ENCODE measurements around the gene WAC. TPM values are rescaled to one million over a fixed set of nuclear protein-coding genes. Genes with fewer than 3 reads are reported as not detected.

Gene WAC
- total and polyA plus RNA-seq, 9 of the 15 experiments (the other 6 are each of a cell fraction or from before 2014, with no cell fraction given) = 24.8 to 123 (median 78.2) TPM

DNA sequence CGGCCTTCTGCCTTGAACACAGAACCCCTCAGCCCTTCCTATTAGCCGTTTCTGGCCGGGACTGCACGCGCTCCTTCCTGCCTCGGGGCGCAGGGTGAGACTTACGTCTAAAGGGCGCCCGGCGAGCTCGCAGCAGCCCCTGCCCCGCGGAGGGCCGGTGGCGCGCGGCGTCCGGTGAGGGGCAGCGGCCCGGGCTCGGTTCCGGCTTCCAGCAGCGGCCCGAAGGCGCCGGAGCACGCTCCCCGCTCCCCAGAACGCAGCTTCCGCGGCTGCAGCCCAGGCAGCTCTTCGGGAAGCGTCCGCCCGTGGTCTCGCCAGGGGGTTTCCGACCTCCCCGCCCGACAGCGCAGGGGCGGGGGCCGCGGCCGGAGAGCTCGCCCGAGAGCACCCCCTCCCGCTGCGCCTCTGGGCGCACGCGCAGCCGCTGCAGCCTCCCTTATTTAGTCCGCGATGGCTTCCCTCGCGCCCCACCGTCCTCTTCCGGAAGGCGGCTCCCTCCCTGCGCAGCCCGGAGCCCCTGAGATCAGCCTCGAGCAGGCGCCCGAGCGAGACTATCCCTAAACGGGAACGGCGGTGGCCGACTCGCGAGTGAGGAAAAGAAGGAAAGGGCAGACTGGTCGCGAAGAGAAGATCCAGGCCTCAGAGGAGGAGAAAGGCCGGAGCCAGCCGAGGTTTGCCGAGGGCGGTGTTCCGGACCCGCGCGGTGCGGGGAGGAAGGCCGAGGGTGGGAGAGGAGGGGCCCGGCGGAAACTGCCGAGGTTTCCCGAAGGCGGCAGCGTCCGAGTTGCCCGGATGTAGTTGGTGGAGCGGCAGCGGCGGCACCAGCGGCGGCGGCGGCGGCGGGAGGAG lies at the start of gene WAC (continued):
- TF ChIP-seq ZC3H11A (IDR thresholded peaks at IDR 0.05; ENCODE audit: low read depth, low read length) (no peak), ZNF431 (CRISPR knock-in tag; IDR thresholded peaks at IDR 0.05) (peak; percentile 60; the same call in 1 of the 2 replicates), ZNF717 (CRISPR knock-in tag; IDR thresholded peaks at IDR 0.05) (no peak), TAF7 (tag; IDR thresholded peaks at IDR 0.05) (peak; percentile 95), OTX1 (CRISPR knock-in tag; IDR thresholded peaks at IDR 0.05) (0 out of 2 replicates have a peak, but pooled peaks have one; percentile 4), NFRKB (IDR thresholded peaks at IDR 0.05; ENCODE audit: low read depth) (peak; percentile 87), HDAC2 (IDR thresholded peaks at IDR 0.05) (peak; percentile 73; the same call in 1 of the 2 replicates), TBL1XR1 (IDR thresholded peaks at IDR 0.05; ENCODE audit: low read length in 2 of 2) (peak in 1 of 2 experiments; percentile 7; a peak in 1 of 4 replicates), NFXL1 (CRISPR knock-in tag; IDR thresholded peaks at IDR 0.05) (no peak), RAD21 (CRISPR knock-in tag; conservative IDR thresholded peaks at IDR 0.05 in 1 of 2, IDR thresholded peaks at IDR 0.05 in 1 of 2) (no peak), MAFK (IDR thresholded peaks at IDR 0.05; ENCODE audit: low read length) (no peak), POLR2B (IDR thresholded peaks at IDR 0.05; ENCODE audit: low read depth, partially characterized antibody) (peak; percentile 96), ZBTB17 (CRISPR knock-in tag; IDR thresholded peaks at IDR 0.05) (no peak), ZBED1 (IDR thresholded peaks at IDR 0.05) (0 out of 2 replicates have a peak, but pooled peaks have one; percentile 40), EP300 (IDR thresholded peaks at IDR 0.05; ENCODE audit: low read length) (no peak), ZNF217 (CRISPR knock-in tag; IDR thresholded peaks at IDR 0.05) (no peak), ZNF197 (CRISPR knock-in tag; IDR thresholded peaks at IDR 0.05; ENCODE audit: low read depth) (no peak), HNRNPLL (IDR thresholded peaks at IDR 0.05; ENCODE audit: low read depth, low read length, poor library complexity, severe bottlenecking) (peak; percentile 46), ZNF23 (CRISPR knock-in tag; IDR thresholded peaks at IDR 0.05) (no peak)
- TF ChIP-seq, protein P1, sequence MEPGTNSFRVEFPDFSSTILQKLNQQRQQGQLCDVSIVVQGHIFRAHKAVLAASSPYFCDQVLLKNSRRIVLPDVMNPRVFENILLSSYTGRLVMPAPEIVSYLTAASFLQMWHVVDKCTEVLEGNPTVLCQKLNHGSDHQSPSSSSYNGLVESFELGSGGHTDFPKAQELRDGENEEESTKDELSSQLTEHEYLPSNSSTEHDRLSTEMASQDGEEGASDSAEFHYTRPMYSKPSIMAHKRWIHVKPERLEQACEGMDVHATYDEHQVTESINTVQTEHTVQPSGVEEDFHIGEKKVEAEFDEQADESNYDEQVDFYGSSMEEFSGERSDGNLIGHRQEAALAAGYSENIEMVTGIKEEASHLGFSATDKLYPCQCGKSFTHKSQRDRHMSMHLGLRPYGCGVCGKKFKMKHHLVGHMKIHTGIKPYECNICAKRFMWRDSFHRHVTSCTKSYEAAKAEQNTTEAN (CRISPR knock-in tag; IDR thresholded peaks at IDR 0.05) = peak; percentile 73; the same call in 1 of the 2 replicates
- TF ChIP-seq, protein P2, sequence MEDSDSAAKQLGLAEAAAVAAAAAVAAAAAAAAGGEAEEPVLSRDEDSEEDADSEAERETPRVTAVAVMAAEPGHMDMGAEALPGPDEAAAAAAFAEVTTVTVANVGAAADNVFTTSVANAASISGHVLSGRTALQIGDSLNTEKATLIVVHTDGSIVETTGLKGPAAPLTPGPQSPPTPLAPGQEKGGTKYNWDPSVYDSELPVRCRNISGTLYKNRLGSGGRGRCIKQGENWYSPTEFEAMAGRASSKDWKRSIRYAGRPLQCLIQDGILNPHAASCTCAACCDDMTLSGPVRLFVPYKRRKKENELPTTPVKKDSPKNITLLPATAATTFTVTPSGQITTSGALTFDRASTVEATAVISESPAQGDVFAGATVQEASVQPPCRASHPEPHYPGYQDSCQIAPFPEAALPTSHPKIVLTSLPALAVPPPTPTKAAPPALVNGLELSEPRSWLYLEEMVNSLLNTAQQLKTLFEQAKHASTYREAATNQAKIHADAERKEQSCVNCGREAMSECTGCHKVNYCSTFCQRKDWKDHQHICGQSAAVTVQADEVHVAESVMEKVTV (CRISPR knock-in tag; IDR thresholded peaks at IDR 0.05) = peak; percentile 100
- TF ChIP-seq, protein P3, sequence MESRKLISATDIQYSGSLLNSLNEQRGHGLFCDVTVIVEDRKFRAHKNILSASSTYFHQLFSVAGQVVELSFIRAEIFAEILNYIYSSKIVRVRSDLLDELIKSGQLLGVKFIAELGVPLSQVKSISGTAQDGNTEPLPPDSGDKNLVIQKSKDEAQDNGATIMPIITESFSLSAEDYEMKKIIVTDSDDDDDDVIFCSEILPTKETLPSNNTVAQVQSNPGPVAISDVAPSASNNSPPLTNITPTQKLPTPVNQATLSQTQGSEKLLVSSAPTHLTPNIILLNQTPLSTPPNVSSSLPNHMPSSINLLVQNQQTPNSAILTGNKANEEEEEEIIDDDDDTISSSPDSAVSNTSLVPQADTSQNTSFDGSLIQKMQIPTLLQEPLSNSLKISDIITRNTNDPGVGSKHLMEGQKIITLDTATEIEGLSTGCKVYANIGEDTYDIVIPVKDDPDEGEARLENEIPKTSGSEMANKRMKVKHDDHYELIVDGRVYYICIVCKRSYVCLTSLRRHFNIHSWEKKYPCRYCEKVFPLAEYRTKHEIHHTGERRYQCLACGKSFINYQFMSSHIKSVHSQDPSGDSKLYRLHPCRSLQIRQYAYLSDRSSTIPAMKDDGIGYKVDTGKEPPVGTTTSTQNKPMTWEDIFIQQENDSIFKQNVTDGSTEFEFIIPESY (CRISPR knock-in tag; IDR thresholded peaks at IDR 0.05) = 0 out of 2 replicates have a peak, but pooled peaks have one; percentile 56
- TF ChIP-seq, protein P4, sequence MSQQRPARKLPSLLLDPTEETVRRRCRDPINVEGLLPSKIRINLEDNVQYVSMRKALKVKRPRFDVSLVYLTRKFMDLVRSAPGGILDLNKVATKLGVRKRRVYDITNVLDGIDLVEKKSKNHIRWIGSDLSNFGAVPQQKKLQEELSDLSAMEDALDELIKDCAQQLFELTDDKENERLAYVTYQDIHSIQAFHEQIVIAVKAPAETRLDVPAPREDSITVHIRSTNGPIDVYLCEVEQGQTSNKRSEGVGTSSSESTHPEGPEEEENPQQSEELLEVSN (IDR thresholded peaks at IDR 0.05; ENCODE audit: borderline replicate concordance in 1 of 2, extremely low read depth in 1 of 2, insufficient read depth in 1 of 2, insufficient read length in 1 of 2, low read depth in 1 of 2, low read length in 1 of 2, poor library complexity in 1 of 2, severe bottlenecking in 1 of 2) = peak in 1 of 2 experiments; percentile 0

Measured in K562 (cell line).